HG03354 (cell line): ENCODE measurements around the gene KYNU.
"Not testable (repeated sequence)": the region's sequence is repeated elsewhere in the genome, so short reads cannot be mapped to it uniquely, and the experiment has no call there.

ENCODE experiments used
- ATAC-seq: cut with Tn5 transposase; IDR thresholded peaks from one replicate; pipeline ENCODE4 v1.9.1; 2021; ENCODE audit warnings: mild to moderate bottlenecking; ENCODE audit not compliant: unreplicated experiment, poor library complexity, severe bottlenecking

KYNU gene

GRCh38 chr2:142989273-142990204, 112.1 kb downstream of the KYNU start:
- ATAC-seq: peak; percentile 83

GRCh38 chr2:142991295-142991694, 113.8 kb downstream of the KYNU start:
- ATAC-seq: no peak

GRCh38 chr2:142992840-142993239, 115.4 kb downstream of the KYNU start:
- no peak for ATAC-seq

- no peak for ATAC-seq
Observed at GRCh38 chr2:142993771-142994170, 116.3 kb downstream of the KYNU start.

GRCh38 chr2:142994665-142995064, 117.2 kb downstream of the KYNU start:
- no peak for ATAC-seq

GRCh38 chr2:142997231-142997630, 119.8 kb downstream of the KYNU start:
- no peak for ATAC-seq

GRCh38 chr2:143000599-143000998, 123.1 kb downstream of the KYNU start:
- ATAC-seq: no peak

GRCh38 chr2:143001501-143001900, 124.0 kb downstream of the KYNU start:
- ATAC-seq: no peak

GRCh38 chr2:143015656-143016055, 138.2 kb downstream of the KYNU start:
- ATAC-seq: no peak

GRCh38 chr2:143026411-143027054, 149.1 kb downstream of the KYNU start:
- no peak for ATAC-seq

GRCh38 chr2:143029141-143029540, 151.7 kb downstream of the KYNU start:
- no peak for ATAC-seq

GRCh38 chr2:143030127-143030526, 152.7 kb downstream of the KYNU start:
- no peak for ATAC-seq

GRCh38 chr2:143034292-143035074, 157.0 kb downstream of the KYNU start:
- peak; percentile 92 for ATAC-seq

- no peak for ATAC-seq
Observed at GRCh38 chr2:143051465-143051864, 174.0 kb downstream of the KYNU start.

GRCh38 chr2:143053437-143053836, 176.0 kb downstream of the KYNU start:
- ATAC-seq: not testable (repeated sequence)

- ATAC-seq: no peak
Observed at GRCh38 chr2:143056550-143056949, 179.1 kb downstream of the KYNU start.

- ATAC-seq: no peak
Observed at GRCh38 chr2:143058851-143059250, 181.4 kb downstream of the KYNU start.

- no peak for ATAC-seq
Observed at GRCh38 chr2:143063612-143064200, 186.2 kb downstream of the KYNU start.

- ATAC-seq: no peak
Observed at GRCh38 chr2:143068094-143068493, 190.6 kb downstream of the KYNU start.

GRCh38 chr2:143068509-143068908, 191.0 kb downstream of the KYNU start:
- ATAC-seq: no peak
